Measurements from ENCODE around the gene KANSL3.
A peak's percentile ranks its signal among the peaks of the same experiment; 100 is the strongest.
"Not testable (repeated sequence)": the region's sequence is repeated elsewhere in the genome, so short reads cannot be mapped to it uniquely, and the experiment has no call there.

Gene KANSL3

GRCh38 chr2:96654791-96655190 is 16.7 kb upstream of the KANSL3 start:
- DNase-seq (ENCODE audit: low read depth): not testable (repeated sequence)

GRCh38 chr2:96651793-96652192 is 13.7 kb upstream of the KANSL3 start:
- DNase-seq (ENCODE audit: low read depth): no peak

- no peak for DNase-seq (ENCODE audit: low read depth)
These were observed 11.2 kb upstream of the KANSL3 start for GRCh38 chr2:96649342-96649741.

DNA sequence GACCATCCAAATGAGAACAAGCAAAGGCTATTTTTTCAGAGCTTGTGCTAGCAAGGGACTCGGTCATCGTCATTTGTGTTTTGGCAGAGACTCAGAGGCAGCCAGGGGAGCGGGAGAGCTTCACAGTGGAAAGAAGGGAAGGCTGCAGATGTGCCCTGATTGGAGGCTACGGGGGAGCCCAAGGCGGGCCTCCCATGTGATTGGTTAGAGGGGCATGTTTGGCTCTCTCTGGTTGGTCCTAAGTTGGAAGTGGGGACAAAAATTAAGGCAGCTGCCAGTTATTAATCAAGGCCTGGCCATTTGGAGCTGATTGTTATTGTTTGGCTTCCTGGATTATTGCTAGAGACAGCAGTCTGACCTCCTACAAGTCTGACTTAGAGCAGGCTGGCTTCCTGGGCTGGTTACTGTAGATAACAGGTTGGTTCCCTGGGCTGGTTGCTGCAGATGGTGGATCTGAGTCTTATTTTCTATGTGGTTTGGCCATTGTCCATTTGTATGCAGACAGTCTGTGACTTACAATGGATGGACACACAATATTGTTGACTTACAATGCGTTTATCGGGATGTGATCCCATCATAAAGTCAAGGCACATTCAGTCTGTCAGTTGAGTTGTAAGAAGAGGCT is 10.3 kb upstream of the KANSL3 start:
- DNase-seq (ENCODE audit: low read depth): no peak

DNA sequence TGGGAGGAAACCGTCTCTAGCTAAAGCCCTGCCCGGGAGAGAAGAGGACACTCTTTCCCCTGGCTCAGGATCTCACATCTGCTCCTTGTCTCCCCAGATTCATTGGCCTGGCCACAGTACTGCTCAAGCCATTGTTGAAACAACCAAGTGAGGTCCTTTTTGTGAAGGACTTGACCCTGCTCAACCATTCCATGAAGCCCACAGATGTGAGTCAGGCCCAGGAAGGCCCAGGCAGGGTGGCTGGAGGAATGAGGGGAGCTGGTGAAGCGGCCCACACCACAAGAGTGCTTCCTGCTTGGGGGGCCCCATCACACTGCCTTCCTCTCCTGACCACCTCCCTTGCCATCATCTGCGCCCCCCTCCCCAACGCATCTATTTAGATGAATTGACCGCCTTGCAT is 9.6 kb upstream of the KANSL3 start:
- no peak for DNase-seq (ENCODE audit: low read depth)

GRCh38 chr2:96642564-96643360 is 4.7 kb upstream of the KANSL3 start, which contains the start of gene FER1L5:
Gene FER1L5 (plus strand): TSS chr2:96642764. CDS start chr2:96642837, 73 bp downstream.
- DNase-seq (ENCODE audit: low read depth): no peak

DNA sequence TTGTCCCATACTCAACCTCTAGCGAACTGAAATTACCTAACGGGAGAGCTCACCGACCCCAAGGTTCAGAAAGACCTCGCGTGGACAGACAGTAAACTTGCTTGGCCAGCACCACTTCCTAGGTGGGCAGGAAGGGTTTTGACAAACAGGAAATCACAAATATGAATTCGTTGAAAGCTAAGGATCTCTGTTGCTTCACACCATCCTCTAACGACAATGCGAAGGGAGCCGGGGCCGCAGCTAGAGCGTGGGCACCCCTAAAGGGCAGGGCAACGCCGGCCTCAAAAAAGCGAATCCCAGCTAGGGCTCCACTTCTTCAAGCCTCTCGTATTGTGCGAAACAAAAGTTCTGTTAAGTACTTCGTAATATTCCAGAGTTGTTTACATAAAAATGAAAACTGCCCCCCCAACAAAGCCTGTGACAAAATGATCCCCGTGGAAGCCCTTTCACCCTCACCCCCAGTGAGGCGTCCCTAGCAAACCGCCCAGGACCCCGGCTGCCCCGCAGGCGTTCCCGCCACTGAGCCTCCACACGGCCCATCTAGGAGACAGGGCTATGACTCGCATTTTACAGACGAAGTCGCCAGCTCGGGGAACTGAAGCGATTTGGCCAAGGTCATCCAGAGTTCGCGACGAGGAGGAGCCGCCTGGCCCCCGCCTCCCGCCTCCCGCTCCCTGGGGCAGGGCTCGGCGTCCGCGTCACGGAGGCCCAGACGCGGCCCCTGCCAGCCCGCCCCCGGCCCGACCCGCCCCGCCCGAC is 548 bp downstream of the KANSL3 start:
- DNase-seq (ENCODE audit: low read depth): peak; percentile 91

DNA sequence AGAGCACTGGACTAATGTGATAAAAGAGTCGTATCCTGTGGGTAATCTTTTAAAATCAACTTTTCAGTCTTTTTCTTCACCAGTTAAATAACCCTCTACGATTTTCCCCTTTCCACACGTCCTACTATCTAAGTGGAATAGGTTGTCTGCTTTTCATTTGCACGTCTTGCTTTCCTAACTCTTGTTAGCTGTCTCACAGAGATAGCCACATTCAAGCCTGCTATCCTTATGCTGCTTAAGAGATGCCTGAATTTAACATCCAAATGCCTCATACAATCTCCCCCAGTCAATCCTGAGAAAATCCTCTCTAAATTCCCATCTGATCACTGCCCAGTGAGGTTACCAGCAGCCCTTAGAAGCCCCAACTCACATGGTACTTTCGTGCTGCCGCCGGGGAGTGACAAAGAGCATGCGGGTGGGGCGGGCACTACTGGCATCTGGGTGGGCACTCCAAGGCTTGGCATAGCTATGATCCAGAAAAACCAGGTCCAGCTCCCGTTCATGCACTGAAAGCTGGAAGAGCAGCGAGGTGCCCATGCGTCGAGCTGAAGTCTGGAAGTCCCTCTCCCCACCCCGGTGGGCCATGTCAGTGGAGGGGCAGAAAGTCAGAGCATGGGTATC is 1.5 kb downstream of the KANSL3 start:
- DNase-seq (ENCODE audit: low read depth): no peak

GRCh38 chr2:96633641-96634040 is 4.5 kb downstream of the KANSL3 start:
- no peak for DNase-seq (ENCODE audit: low read depth)

DNA sequence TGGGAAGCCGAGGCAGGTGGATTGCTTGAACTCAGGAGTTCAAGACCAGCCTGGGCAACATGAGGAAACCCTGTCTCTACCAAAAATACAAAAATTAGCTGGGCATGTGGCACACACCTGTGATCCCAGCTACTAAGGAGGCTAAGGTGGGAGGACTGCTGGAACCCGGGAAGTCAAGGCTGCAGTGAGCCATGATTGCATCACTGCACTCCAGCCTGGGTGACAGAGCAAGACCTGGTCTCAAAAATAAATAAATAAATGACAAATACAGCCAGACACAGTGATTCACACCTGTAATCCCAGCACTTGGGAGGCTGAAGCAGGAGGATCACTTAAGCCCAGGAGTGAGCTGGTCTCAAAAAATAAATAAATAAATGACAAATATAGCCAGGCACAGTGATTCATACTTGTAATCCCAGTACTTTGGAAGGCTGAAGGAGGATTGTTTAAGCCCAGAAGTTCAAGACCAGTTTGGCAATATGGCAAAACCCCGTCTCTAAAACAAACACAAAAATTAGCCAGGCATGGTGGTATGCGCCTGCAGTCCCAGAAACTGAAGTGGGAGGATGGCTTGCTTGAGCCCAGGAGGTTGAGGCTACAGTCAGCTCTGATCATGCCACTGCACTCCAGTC is 6.2 kb downstream of the KANSL3 start:
- no peak for DNase-seq (ENCODE audit: low read depth)

DNA sequence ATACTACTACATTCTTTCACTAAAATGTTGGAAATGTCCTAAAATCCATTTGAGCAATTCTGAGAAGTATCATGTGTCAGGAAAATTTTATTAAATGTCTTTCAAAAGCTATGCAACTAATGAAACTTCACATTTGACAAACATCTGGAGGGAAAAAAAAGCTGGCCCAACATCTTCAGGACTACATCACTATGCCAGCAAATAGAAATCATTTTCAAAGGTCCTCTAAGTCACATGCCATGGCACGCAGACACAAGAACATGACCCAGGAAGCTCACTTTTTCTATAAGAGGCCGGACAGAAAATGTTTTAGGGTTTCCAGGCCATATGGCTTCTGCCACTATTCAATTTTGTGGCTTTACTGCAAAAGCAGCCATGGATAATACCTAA is 11.6 kb downstream of the KANSL3 start:
- no peak for DNase-seq (ENCODE audit: low read depth)

DNA sequence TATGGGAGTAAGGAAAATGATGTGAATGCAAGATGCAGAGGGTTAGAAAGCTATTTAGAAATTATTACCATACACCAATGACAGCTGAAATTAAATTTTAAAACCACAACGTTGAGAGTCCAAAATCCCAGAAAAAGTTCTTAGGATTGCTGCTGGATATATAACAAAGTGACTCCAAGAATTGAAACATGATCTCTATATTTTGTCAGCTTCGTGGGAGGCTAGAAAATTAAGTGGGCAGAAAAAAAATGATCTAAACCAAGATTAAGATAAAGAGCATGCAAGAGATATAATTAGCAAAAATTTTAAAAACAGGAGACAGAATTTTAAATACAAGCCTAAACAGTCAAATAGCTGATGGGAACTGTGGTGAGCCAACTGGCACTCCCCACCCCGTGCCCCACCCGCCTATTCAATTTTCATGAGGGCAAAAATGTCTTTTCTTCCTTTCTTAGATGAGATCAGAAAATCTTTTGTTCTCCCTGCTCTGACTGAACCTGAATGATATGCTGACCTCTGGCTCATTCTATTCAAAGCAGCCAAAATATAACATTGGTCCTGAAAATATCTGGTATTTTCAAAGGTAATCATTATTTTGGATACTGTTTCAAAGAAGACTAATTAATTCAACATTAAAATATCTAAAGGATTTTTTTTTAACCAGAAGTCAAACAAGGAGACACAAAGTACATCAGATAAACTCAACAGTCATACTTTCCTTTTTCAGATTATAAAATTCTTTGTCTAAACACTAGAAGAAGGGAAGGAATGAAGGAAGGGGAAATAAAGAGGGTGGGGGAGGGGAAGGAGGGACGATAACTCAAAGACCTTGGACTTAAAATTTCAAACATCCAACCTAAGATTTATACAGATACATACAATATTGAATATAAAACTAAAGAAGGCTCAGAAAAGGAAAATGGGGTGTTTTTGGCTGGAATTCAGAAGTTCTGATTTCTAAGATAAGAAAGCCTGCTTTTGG is 12.2 kb downstream of the KANSL3 start:
- no peak for DNase-seq (ENCODE audit: low read depth)

DNA sequence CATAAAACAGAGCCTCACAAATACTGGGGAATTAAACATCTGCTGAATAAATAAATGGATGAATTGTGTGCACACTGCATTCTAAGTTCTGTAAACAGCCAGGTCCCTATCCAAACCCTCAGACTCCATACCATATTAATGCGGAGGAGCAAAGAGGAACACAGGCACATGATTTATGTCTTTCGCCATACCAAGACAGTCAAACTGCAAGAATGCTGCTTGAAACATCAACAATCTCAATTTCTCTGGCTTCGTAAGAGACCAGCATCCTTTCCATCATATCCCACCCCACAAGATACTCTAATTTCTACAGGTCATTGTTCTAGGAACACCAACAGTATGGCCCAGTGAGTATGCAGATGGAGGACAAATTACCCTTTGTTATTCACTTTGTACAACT is 15.0 kb downstream of the KANSL3 start:
- DNase-seq (ENCODE audit: low read depth): no peak

- DNase-seq (ENCODE audit: low read depth): no peak
These were observed 15.6 kb downstream of the KANSL3 start for GRCh38 chr2:96622544-96622943.

DNA sequence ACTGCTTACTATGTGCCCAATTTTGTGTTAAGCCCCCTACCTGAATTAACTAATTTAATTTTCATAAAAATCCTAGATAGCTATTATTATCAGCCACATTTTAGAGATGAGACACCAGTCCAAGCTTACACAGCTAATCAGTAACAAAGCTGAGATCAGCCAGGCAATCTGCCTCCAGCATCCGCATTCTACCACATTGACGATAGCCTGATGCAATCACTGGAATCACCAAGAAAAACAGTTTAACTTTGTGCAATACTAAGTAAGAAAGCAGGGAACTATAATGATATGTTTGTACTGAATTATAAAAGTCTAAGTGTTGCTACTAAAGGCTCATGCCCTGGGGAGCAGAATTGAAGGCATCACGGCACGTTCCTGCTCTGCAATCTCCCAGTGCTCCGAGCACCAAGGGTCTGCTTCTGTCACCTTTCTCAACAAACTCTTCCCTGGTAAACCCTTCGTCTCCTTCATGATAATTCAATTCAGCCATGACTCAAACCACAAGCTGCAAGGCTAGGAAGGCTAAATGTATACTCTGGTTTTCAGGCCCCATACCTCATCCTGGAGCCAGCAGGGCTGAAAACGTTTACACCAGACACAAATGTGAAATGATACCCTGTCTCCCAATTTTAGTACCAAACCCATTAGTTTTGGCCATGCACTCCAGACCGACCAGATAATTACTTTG is 19.4 kb downstream of the KANSL3 start:
- DNase-seq (ENCODE audit: low read depth): peak; percentile 98

DNA sequence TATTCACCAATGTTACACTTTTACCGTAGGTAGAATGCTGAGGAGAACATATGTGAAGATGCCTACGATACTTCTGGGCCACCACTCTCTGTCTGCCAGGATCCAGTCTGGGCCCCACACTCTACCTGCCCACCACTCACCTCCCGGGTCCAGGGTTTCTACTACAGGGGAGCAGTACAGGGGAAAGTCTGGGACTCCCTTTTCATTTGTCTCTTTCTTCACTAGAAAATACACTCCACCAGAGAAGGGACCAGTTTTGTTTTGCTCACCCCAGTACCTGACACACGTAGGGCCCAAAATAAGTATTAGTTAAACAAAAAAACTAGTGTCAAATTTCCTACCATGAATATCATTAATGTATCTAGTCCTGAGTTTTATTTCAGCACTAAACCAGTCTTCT is 21.1 kb downstream of the KANSL3 start:
- no peak for DNase-seq (ENCODE audit: low read depth)

DNA sequence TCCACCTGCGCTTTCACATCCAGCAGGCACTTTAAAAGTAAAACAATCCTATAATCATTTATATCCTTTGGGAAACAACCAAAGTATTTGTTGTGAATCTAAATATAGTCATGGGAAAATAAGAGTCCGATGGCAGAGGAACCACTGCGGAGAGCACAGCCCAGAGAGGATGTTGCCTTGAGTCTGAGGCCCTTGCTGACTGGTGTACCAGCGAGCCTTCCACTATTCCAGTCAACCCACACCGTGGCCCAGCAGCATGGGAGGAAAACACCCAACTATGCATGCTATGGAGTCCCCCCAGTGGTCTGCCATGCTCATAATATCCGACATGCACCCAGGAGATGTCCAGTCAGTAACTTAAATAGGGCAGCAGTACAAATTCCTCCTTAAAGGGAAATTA is 21.6 kb downstream of the KANSL3 start:
- DNase-seq (ENCODE audit: low read depth): no peak

DNA sequence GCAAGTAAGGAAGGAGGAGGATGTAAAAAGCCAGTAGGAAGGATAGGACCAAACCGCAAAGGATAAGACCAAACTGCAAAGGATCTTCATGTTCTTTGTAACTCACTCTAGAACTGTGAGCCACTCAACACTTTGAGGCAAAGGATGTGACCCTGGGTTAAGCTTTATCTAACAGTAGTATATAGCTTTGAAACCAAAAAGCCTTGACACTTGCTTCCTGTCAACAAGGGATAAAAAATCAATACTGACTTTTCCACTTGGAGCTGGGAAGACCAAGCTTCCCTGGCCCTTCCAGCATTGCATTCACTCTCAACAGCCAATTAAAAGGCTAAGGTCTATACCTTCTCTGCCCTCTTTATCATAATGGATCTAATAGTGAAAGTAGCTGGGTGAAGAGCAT is 22.0 kb downstream of the KANSL3 start:
- no peak for DNase-seq (ENCODE audit: low read depth)

DNA sequence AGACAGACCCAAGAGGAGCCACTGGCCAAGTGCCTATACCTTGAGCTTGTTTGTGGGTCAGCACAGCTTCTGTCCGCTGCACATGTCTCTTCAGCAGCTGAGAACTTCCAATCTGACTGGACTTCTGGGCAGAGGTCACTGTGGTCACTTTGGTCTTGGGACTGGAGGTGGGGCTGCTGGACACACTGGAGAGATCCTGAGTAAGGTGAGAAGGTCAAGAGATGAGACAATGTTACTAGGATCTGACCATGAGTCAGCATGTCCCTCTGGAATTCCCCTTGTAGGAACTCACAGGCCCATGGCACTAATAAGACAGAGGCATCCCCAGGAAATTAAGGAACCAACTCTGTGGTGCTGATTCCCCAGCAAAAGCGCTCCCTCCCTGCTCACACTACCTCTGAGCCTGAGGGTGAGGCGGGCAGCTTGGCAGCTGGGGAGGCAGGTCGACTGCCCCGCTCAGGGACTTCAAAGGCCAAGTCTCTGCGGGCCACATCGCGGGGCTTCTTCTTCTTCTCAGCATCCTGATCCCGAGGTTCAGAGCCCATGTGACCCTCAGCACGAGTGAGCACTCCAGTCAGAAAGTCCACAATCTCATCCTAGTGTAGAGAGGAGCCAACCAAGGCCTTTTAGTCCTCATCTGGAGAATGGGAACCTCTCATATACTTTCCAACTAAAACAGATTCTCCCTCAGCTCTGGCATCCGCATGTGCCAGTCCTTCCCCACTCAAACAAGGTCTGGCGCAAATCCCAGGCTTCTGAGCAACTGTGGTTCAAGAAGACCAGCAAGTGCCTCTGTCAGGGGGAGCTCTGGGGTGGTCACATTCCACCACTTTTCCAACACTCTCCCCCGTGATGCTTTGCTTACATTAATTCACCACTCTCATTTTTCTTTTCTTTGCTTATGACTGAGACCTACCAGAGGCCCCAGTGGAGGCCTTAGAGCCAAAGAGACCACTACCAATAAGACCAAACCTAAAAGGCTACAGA is 29.4 kb downstream of the KANSL3 start:
- DNase-seq (ENCODE audit: low read depth): peak; percentile 86

Measured in HS-5 (cell line).